ENCODE results near the gene PNPLA7. TPM values are rescaled to one million over a fixed set of nuclear protein-coding genes. Genes with fewer than 3 reads are reported as not detected.
A peak's percentile ranks its signal among the peaks of the same experiment; 100 is the strongest.

PNPLA7 gene
- total RNA-seq, 1 experiment from 2014 or later = 3.9 TPM

GRCh38 chr9:137516144-137516917 lies 33.9 kb downstream of the PNPLA7 start:
- in situ Hi-C loops (cut with HindIII; ENCODE audit: low pct_unique_long_range_greater_than_20kb, low sequenced_read_pairs) (no loop called here), intact Hi-C loops (cut with micrococcal nuclease; ENCODE audit: unreplicated experiment) (no loop called here)
- Histone ChIP-seq H3K27ac (ENCODE audit: low read length) (no peak overlapping the region), H3K27me3 (ENCODE audit: control insufficient read depth, insufficient read depth, low read length) (no peaks in the 10 kb centered on the region), H3K36me3 (ENCODE audit: control insufficient read depth, insufficient read depth, low read length) (no peaks in the 10 kb centered on the region), H3K4me3 (ENCODE audit: low read depth in 2 of 2, low read length in 2 of 2) (no peak overlapping the region), H3K9me3 (ENCODE audit: control insufficient read depth, insufficient read depth, low read depth, low read length) (no peaks in the 10 kb centered on the region), H3K4me1 (ENCODE audit: control insufficient read depth, insufficient read depth, low read length) (peaks cover 5% of the 10 kb centered on the region)
- POLR2A ChIA-PET = no interaction called here
- no TSS peak for BruUV-seq (replicated peaks)
- CTCF ChIA-PET = no interaction called here
- no peak for TF ChIP-seq REST (IDR thresholded peaks at IDR 0.05; ENCODE audit: insufficient read depth in 1 of 2, low read depth in 2 of 2, low read length in 1 of 2)
- TF ChIP-seq SIN3A (IDR thresholded peaks at IDR 0.05; ENCODE audit: borderline replicate concordance, insufficient read depth, low read depth, low read length) = no peak
- TF ChIP-seq POLR2AphosphoS5 (IDR thresholded peaks at IDR 0.05; ENCODE audit: low read depth, low read length) = no peak
- TF ChIP-seq TCF7L2 (IDR thresholded peaks at IDR 0.05; ENCODE audit: low read depth, low read length) = no peak
- TF ChIP-seq CTCF (IDR thresholded peaks at IDR 0.05) = no peak
- DNase-seq (ENCODE audit: low read depth, low spot score) (no peak), ATAC-seq (peak; percentile 65)

- Histone ChIP-seq H3K36me3 (ENCODE audit: control insufficient read depth, insufficient read depth, low read length) (no peaks in the 10 kb centered on the region), H3K27ac (ENCODE audit: low read length) (no peak overlapping the region), H3K9me3 (ENCODE audit: control insufficient read depth, insufficient read depth, low read depth, low read length) (no peaks in the 10 kb centered on the region), H3K4me1 (ENCODE audit: control insufficient read depth, insufficient read depth, low read length) (peaks cover 5% of the 10 kb centered on the region), H3K4me3 (ENCODE audit: low read depth in 2 of 2, low read length in 2 of 2) (no peak overlapping the region), H3K27me3 (ENCODE audit: control insufficient read depth, insufficient read depth, low read length) (no peaks in the 10 kb centered on the region)
- TF ChIP-seq POLR2AphosphoS5 (IDR thresholded peaks at IDR 0.05; ENCODE audit: low read depth, low read length) (no peak), CTCF (IDR thresholded peaks at IDR 0.05) (no peak), REST (IDR thresholded peaks at IDR 0.05; ENCODE audit: insufficient read depth in 1 of 2, low read depth in 2 of 2, low read length in 1 of 2) (no peak), TCF7L2 (IDR thresholded peaks at IDR 0.05; ENCODE audit: low read depth, low read length) (no peak), SIN3A (IDR thresholded peaks at IDR 0.05; ENCODE audit: borderline replicate concordance, insufficient read depth, low read depth, low read length) (no peak)
- ATAC-seq (peak; percentile 62), DNase-seq (ENCODE audit: low read depth, low spot score) (no peak)
- CTCF ChIA-PET = no interaction called here
- in situ Hi-C loops (cut with HindIII; ENCODE audit: low pct_unique_long_range_greater_than_20kb, low sequenced_read_pairs) (no loop called here), intact Hi-C loops (cut with micrococcal nuclease; ENCODE audit: unreplicated experiment) (no loop called here)
- no TSS peak for BruUV-seq (replicated peaks)
- POLR2A ChIA-PET = no interaction called here
Measured at GRCh38 chr9:137515338-137515724, 34.9 kb downstream of the PNPLA7 start.

Data from Panc1 (cell line).